IMR-90 (cell line): ENCODE results near the gene PTPRG. TPM values are rescaled to one million over a fixed set of nuclear protein-coding genes. Genes with fewer than 3 reads are reported as not detected.

Experiments
- ATAC-seq: fragments of 200-7000 bp; cut with Tn5 transposase; 2 replicates; pipeline ENCODE4 v1.9.1; 2020; ENCODE audit warnings: low read depth, mild to moderate bottlenecking, moderate library complexity
- BruUV-seq: library from RNA; stranded (reverse); fragments of 400-500 nt; replicated peaks from 2 replicates; lab custom pipeline; 2021; lab: Mats Ljungman, UMichigan
- CTCF ChIA-PET: fragments of 300-600 bp; formaldehyde crosslinking; extraction: SDS; loops from one replicate; lab custom pipeline; 2021; ENCODE audit warnings: antibody characterized with exemption; lab: Yijun Ruan, JAX
- POLR2A ChIA-PET: fragments of 300-600 bp; sonication (Branson Sonifier 250); formaldehyde crosslinking; loops from one replicate; lab custom pipeline; 2022; ENCODE audit warnings: antibody characterized with exemption; ENCODE audit not compliant: unreplicated experiment; lab: Charles Lee
- DNase-seq: peaks from one replicate; pipeline ENCODE4 v3.0.0; 2013
- H2AFZ ChIP-seq: replicated peaks from 2 replicates; pipeline ENCODE3; 2013; ENCODE audit warnings: low read length, mild to moderate bottlenecking; ENCODE audit not compliant: poor library complexity
- H2AK5ac ChIP-seq: 2 replicates; pipeline ENCODE4 v1.6.1; 2013; ENCODE audit warnings: low read depth, low read length, inconsistent platforms
- H2AK9ac ChIP-seq: replicated peaks from 2 replicates; pipeline ENCODE3; 2013; ENCODE audit warnings: mild to moderate bottlenecking, low read depth, low read length, moderate library complexity; ENCODE audit not compliant: poor library complexity
- H2BK120ac ChIP-seq: 2 replicates; pipeline ENCODE4 v1.6.1; 2013; ENCODE audit warnings: low read depth, low read length, inconsistent platforms
- H2BK15ac ChIP-seq: 3 replicates; pipeline ENCODE4 v1.6.1; 2013; ENCODE audit warnings: low read depth, low read length, inconsistent platforms
- H2BK20ac ChIP-seq: 2 replicates; pipeline ENCODE4 v1.6.1; 2013; ENCODE audit warnings: low read depth, mild to moderate bottlenecking, inconsistent platforms, low read length, moderate library complexity
- H2BK5ac ChIP-seq: 2 replicates; pipeline ENCODE4 v1.6.1; 2013; ENCODE audit warnings: mild to moderate bottlenecking, low read depth, low read length, inconsistent platforms; ENCODE audit not compliant: poor library complexity, severe bottlenecking
- H3K14ac ChIP-seq: replicated peaks from 2 replicates; pipeline ENCODE4 v1.6.1; 2013; ENCODE audit warnings: low read depth, low read length, inconsistent platforms
- H3K18ac ChIP-seq: 2 replicates; pipeline ENCODE4 v1.6.1; 2013; ENCODE audit warnings: low read depth, low read length, control low read depth
- H3K23ac ChIP-seq: 2 replicates; pipeline ENCODE4 v1.6.1; 2013; ENCODE audit warnings: low read depth, low read length, inconsistent platforms
- H3K27ac ChIP-seq: 2 replicates; pipeline ENCODE4 v1.5.1; 2013; ENCODE audit warnings: mild to moderate bottlenecking, control low read depth, low read length; ENCODE audit not compliant: insufficient read depth
- H3K27me3 ChIP-seq: 2 replicates; pipeline ENCODE4 v1.6.1; 2013; ENCODE audit warnings: low read length; ENCODE audit not compliant: control insufficient read depth, insufficient read depth
- H3K36me3 ChIP-seq: 2 replicates; pipeline ENCODE4 v1.6.1; 2013; ENCODE audit warnings: low read length, mixed read lengths; ENCODE audit not compliant: control insufficient read depth, insufficient read depth
- H3K4ac ChIP-seq: 2 replicates; pipeline ENCODE4 v1.6.1; 2013; ENCODE audit warnings: low read depth, low read length, inconsistent platforms
- H3K4me1 ChIP-seq: 2 replicates; pipeline ENCODE4 v1.6.1; 2013; ENCODE audit warnings: low read length, mixed read lengths; ENCODE audit not compliant: control insufficient read depth, insufficient read depth
- H3K4me2 ChIP-seq: 2 replicates; pipeline ENCODE4 v1.6.1; 2013; ENCODE audit warnings: low read depth, mild to moderate bottlenecking, control low read depth, low read length, moderate library complexity
- H3K4me3 ChIP-seq: 2 replicates; pipeline ENCODE4 v1.5.1; 2013; ENCODE audit warnings: low read depth, mild to moderate bottlenecking, control low read depth, low read length, moderate library complexity; ENCODE audit not compliant: insufficient read depth
- H3K56ac ChIP-seq: 2 replicates; pipeline ENCODE4 v1.6.1; 2013; ENCODE audit warnings: low read length, inconsistent platforms; ENCODE audit not compliant: insufficient read depth; ENCODE audit errors: extremely low read depth
- H3K79me1 ChIP-seq, 2 experiments: 2 replicates each; pipeline ENCODE4 v1.6.1; 2013; ENCODE audit warnings: low read length in 2 of 2, inconsistent platforms in 1 of 2, low read depth in 1 of 2
- H3K9ac ChIP-seq: 2 replicates; pipeline ENCODE4 v1.6.1; 2013; ENCODE audit warnings: low read depth, low read length, control low read depth
- H3K9me1 ChIP-seq: 2 replicates; pipeline ENCODE4 v1.6.1; 2013; ENCODE audit warnings: low read length, inconsistent platforms; ENCODE audit not compliant: insufficient read depth
- H3K9me3 ChIP-seq: 2 replicates; pipeline ENCODE4 v1.6.1; 2013; ENCODE audit warnings: low read length; ENCODE audit not compliant: control insufficient read depth, insufficient read depth
- H4K20me1 ChIP-seq: 2 replicates; pipeline ENCODE4 v1.6.1; 2013; ENCODE audit warnings: low read length, inconsistent platforms; ENCODE audit not compliant: insufficient read depth
- H4K5ac ChIP-seq: 2 replicates; pipeline ENCODE4 v1.6.1; 2013; ENCODE audit warnings: mild to moderate bottlenecking, low read depth, low read length, control low read depth
- H4K8ac ChIP-seq, 2 experiments: 2 replicates each; pipeline ENCODE4 v1.6.1; 2013; ENCODE audit warnings: low read depth in 2 of 2, low read length in 2 of 2, control low read depth in 1 of 2, inconsistent platforms in 1 of 2
- H4K91ac ChIP-seq: 2 replicates; pipeline ENCODE4 v1.6.1; 2013; ENCODE audit warnings: low read depth, low read length, inconsistent platforms; ENCODE audit not compliant: insufficient read depth
- BHLHE40 ChIP-seq: fragments of 150-350 bp; IDR thresholded peaks from 2 replicates; pipeline ENCODE4 v1.6.1; 2016; ENCODE audit warnings: mild to moderate bottlenecking, low read depth, low read length
- CTCF ChIP-seq: conservative IDR thresholded peaks from 2 replicates; pipeline ENCODE4 v1.5.1; 2012; ENCODE audit warnings: mild to moderate bottlenecking, low read depth, low read length, improper control_type of control experiment
- FOS ChIP-seq: fragments of 150-350 bp; IDR thresholded peaks from 2 replicates; pipeline ENCODE4 v1.6.1; 2016; ENCODE audit warnings: low read depth, low read length
- MXI1 ChIP-seq: IDR thresholded peaks from 2 replicates; pipeline ENCODE4 v1.6.1; 2012; ENCODE audit warnings: low read depth, mild to moderate bottlenecking, low read length, moderate library complexity, borderline replicate concordance
- POLR2A ChIP-seq: IDR thresholded peaks from 2 replicates; pipeline ENCODE4 v1.6.1; 2012; ENCODE audit warnings: mild to moderate bottlenecking, low read depth, low read length
- RAD21 ChIP-seq: IDR thresholded peaks from 2 replicates; pipeline ENCODE4 v1.6.1; 2012; ENCODE audit warnings: low read length, improper control_type of control experiment
- WGBS, 2 experiments: methylation state at CpG; one replicate each; pipeline versions ENCODE4 v1.1.5 to v1.1.7; 2013; ENCODE audit warnings: missing lambda C conversion rate in 2 of 2; ENCODE audit not compliant: insufficient read length in 1 of 2; ENCODE audit errors: extremely low coverage in 2 of 2; 5-methylcytosine and 5-hydroxymethylcytosine counted together
- dilution Hi-C: fragments of 300-500 bp; cut with HindIII; formaldehyde crosslinking; loops from one replicate; pipeline ENCODE4 v1.14.3; 2018; ENCODE audit warnings: low sequenced_read_pairs; ENCODE audit not compliant: unreplicated experiment
- in situ Hi-C: fragments of 300-500 bp; cut with MboI; formaldehyde crosslinking; loops from 3 replicates; pipeline ENCODE4 v1.14.3; 2019; ENCODE audit warnings: low sequenced_read_pairs, inconsistent platforms, mixed read lengths
- intact Hi-C: fragments of 100-400 bp; cut with micrococcal nuclease; formaldehyde crosslinking; loops from 2 replicates; pipeline ENCODE4 v1.10.0; 2022
- polyA plus RNA-seq, 3 experiments: library from polyadenylated mRNA; depleted of rRNA; stranded (reverse); fragments of >200 nt; gene quantifications; 2 replicates each; pipeline ENCODE4 v1.2.3, GENCODE V29; 2012; ENCODE audit warnings: low replicate concordance in 1 of 3
- total RNA-seq: library from RNA; depleted of rRNA; stranded (reverse); fragments of >200 nt; gene quantifications from 2 replicates; pipeline ENCODE4 v1.2.3, GENCODE V29; 2012

Gene PTPRG
- total and polyA plus RNA-seq, 2 of the 4 experiments (the other 2 are of a cell fraction) = 7.7 to 31.0 TPM

GRCh38 chr3:61602466-61602865 is 41.1 kb downstream of the PTPRG start:
- dilution Hi-C loops = no loop called here

More at GRCh38 chr3:61602466-61602865, 41.1 kb downstream of the PTPRG start:
- no peaks in the 10 kb centered on the region; the same call in 1 of the 2 replicates for H3K9me1 ChIP-seq
- H3K27ac ChIP-seq = no peak overlapping the region
- no CpG with 5 or more reads among the region's 3 CpGs for WGBS, 2 experiments
- DNase-seq (no peak), ATAC-seq (no peak)
- peaks cover 6% of the 10 kb centered on the region for H3K36me3 ChIP-seq
- BruUV-seq = no TSS peak
- no peak overlapping the region for H2BK20ac ChIP-seq
- H3K79me1 ChIP-seq = peaks cover 37 to 84% of the 10 kb centered on the region in 2 experiments
- H2AFZ ChIP-seq = no peak overlapping the region
- no peak overlapping the region for H3K4ac ChIP-seq
- no peak overlapping the region for H4K8ac ChIP-seq
- no peak overlapping the region for H2BK15ac ChIP-seq
- H4K5ac ChIP-seq = no peak overlapping the region
- no peaks in the 10 kb centered on the region for H3K9me3 ChIP-seq
- H4K91ac ChIP-seq = no peak overlapping the region
- no peak overlapping the region for H2AK9ac ChIP-seq
- no peak overlapping the region for H3K9ac ChIP-seq
- no peak overlapping the region for H2BK120ac ChIP-seq
- POLR2A ChIA-PET = no interaction called here
- no peak overlapping the region for H3K23ac ChIP-seq
- no peak for TF ChIP-seq BHLHE40
- no peak for TF ChIP-seq RAD21
- TF ChIP-seq CTCF = no peak
- TF ChIP-seq MXI1 = no peak
- TF ChIP-seq POLR2A = no peak
- TF ChIP-seq FOS = no peak
- H2BK5ac ChIP-seq = no peak overlapping the region
- CTCF ChIA-PET = interaction anchor here (0.6 kb wide), 1 partner anchor 109 kb away, joined by 7 read pairs; no protein-coding TSS in a partner anchor
- intact Hi-C loops = no loop called here
- H4K20me1 ChIP-seq = no peaks in the 10 kb centered on the region; the same call in 1 of the 2 replicates
- in situ Hi-C loops = no loop called here
- H3K14ac ChIP-seq = no peak overlapping the region
- no peaks in the 10 kb centered on the region for H3K27me3 ChIP-seq
- H2AK5ac ChIP-seq = no peak overlapping the region
- H3K18ac ChIP-seq = no peak overlapping the region
- H3K4me1 ChIP-seq = no peaks in the 10 kb centered on the region
- no peak overlapping the region for H3K56ac ChIP-seq
- no peak overlapping the region for H3K4me3 ChIP-seq
- no peak overlapping the region for H3K4me2 ChIP-seq
